ENCODE data around the gene AJAP1.

Gene AJAP1

GRCh38 chr1:4755301-4755845, 101.0 kb downstream of the AJAP1 start:
- no peak for ATAC-seq
- TF ChIP-seq TOX (CRISPR knock-in tag; IDR thresholded peaks at IDR 0.05; ENCODE audit: borderline replicate concordance) = no peak
- TF ChIP-seq BACH2 (CRISPR knock-in tag; IDR thresholded peaks at IDR 0.05; ENCODE audit: borderline replicate concordance) = no peak
- no peak for TF ChIP-seq CSDC2 (CRISPR knock-in tag; IDR thresholded peaks at IDR 0.05)

- ATAC-seq = no peak
- no peak for TF ChIP-seq CREB5 (CRISPR knock-in tag; IDR thresholded peaks at IDR 0.05; ENCODE audit: low read depth)
- no peak for TF ChIP-seq ZC3H10 (CRISPR knock-in tag; IDR thresholded peaks at IDR 0.05)
- TF ChIP-seq ZNF70 (CRISPR knock-in tag; IDR thresholded peaks at IDR 0.05) = no peak
- no peak for TF ChIP-seq TSHZ2 (CRISPR knock-in tag; IDR thresholded peaks at IDR 0.05)
- no peak for TF ChIP-seq OSR1 (CRISPR knock-in tag; IDR thresholded peaks at IDR 0.05)
- TF ChIP-seq ZFP3 (CRISPR knock-in tag; IDR thresholded peaks at IDR 0.05) = no peak
- TF ChIP-seq ISL1 (CRISPR knock-in tag; IDR thresholded peaks at IDR 0.05) = no peak
- TF ChIP-seq ARNTL (CRISPR knock-in tag; IDR thresholded peaks at IDR 0.05; ENCODE audit: borderline replicate concordance, low read depth) = no peak
- no peak for TF ChIP-seq CSDC2 (CRISPR knock-in tag; IDR thresholded peaks at IDR 0.05)
- TF ChIP-seq ZFP30 (CRISPR knock-in tag; IDR thresholded peaks at IDR 0.05) = no peak
- no peak for TF ChIP-seq POU6F1 (CRISPR knock-in tag; IDR thresholded peaks at IDR 0.05; ENCODE audit: borderline replicate concordance, low read depth)
- no peak for TF ChIP-seq RARB (CRISPR knock-in tag; IDR thresholded peaks at IDR 0.05)
- no peak for TF ChIP-seq TCF4 (CRISPR knock-in tag; IDR thresholded peaks at IDR 0.05; ENCODE audit: borderline replicate concordance)
- TF ChIP-seq ESRRG (CRISPR knock-in tag; IDR thresholded peaks at IDR 0.05) = no peak
- TF ChIP-seq BACH2 (CRISPR knock-in tag; IDR thresholded peaks at IDR 0.05; ENCODE audit: borderline replicate concordance) = no peak
- TF ChIP-seq PATZ1 (CRISPR knock-in tag; IDR thresholded peaks at IDR 0.05; ENCODE audit: borderline replicate concordance) = no peak
- TF ChIP-seq ZNF8 (CRISPR knock-in tag; IDR thresholded peaks at IDR 0.05) = no peak
- TF ChIP-seq ZNF565 (CRISPR knock-in tag; conservative IDR thresholded peaks at IDR 0.05; ENCODE audit: low read depth) = no peak
Observed at GRCh38 chr1:4755864-4756504, 101.6 kb downstream of the AJAP1 start.

GRCh38 chr1:4756851-4757580, 102.6 kb downstream of the AJAP1 start:
- no peak for ATAC-seq
- TF ChIP-seq BACH2 (CRISPR knock-in tag; IDR thresholded peaks at IDR 0.05; ENCODE audit: borderline replicate concordance) = no peak
- no peak for TF ChIP-seq ZNF565 (CRISPR knock-in tag; conservative IDR thresholded peaks at IDR 0.05; ENCODE audit: low read depth)
- TF ChIP-seq ZNF70 (CRISPR knock-in tag; IDR thresholded peaks at IDR 0.05) = no peak
- TF ChIP-seq ZFP30 (CRISPR knock-in tag; IDR thresholded peaks at IDR 0.05) = no peak
- TF ChIP-seq PPARA (CRISPR knock-in tag; IDR thresholded peaks at IDR 0.05; ENCODE audit: borderline replicate concordance) = no peak
- TF ChIP-seq ZC3H10 (CRISPR knock-in tag; IDR thresholded peaks at IDR 0.05) = no peak
- TF ChIP-seq ISL1 (CRISPR knock-in tag; IDR thresholded peaks at IDR 0.05) = no peak
